Lower lobe of right lung (tissue), 2 donors: ENCODE results near the gene C9orf72. TPM values are rescaled to one million over a fixed set of nuclear protein-coding genes. Genes with fewer than 3 reads are reported as not detected.

ENCODE experiments used
- ATAC-seq, 2 donors: fragments of 200-7000 bp; cut with Tn5 transposase; one replicate each; pipeline ENCODE4 v1.9.1; 2020 to 2022; ENCODE audit warnings: mild to moderate bottlenecking in 2 of 2, moderate library complexity in 2 of 2
- DNase-seq: peaks from one replicate; pipeline ENCODE4 v3.0.0-alpha.2; 2020
- H3K27ac ChIP-seq: fragments of 200-600 bp; one replicate; pipeline ENCODE4 v1.8.0; 2022
- H3K27me3 ChIP-seq: fragments of 200-600 bp; one replicate; pipeline ENCODE4 v1.8.0; 2022; ENCODE audit warnings: low read depth
- H3K36me3 ChIP-seq: fragments of 200-600 bp; one replicate; pipeline ENCODE4 v1.8.0; 2022; ENCODE audit warnings: mild to moderate bottlenecking
- H3K4me1 ChIP-seq: fragments of 200-600 bp; one replicate; pipeline ENCODE4 v1.8.0; 2022
- H3K4me3 ChIP-seq: fragments of 200-600 bp; one replicate; pipeline ENCODE4 v1.8.0; 2022; ENCODE audit warnings: mild to moderate bottlenecking
- H3K9me3 ChIP-seq: fragments of 200-600 bp; one replicate; pipeline ENCODE4 v1.8.0; 2022
- intact Hi-C: fragments of 100-400 bp; cut with DNase I; formaldehyde crosslinking; loops from one replicate; pipeline ENCODE4 v1.11.0; 2022
- total RNA-seq: library from RNA; stranded (reverse); fragmentation: NEBNext Ultra II Directional; extraction: Animal tissue kit (Norgen Biotek cat#: 25700); gene quantifications from one replicate; pipeline ENCODE4 v1.2.1, GENCODE V29; 2021
- TF ChIP-seq, protein P1 (sequence below): fragments of 200-600 bp; IDR thresholded peaks from one replicate; pipeline ENCODE4 v1.8.0; 2022; ENCODE audit warnings: antibody characterized with exemption, mild to moderate bottlenecking
- donor health status: DM: no; HTN: yes; CAD: no; lungs with severe emphysema.

The C9orf72 gene
- total RNA-seq, 1 donor from 2014 or later = 28.9 TPM

GRCh38 chr9:27524236-27524635 is 49.0 kb downstream of the C9orf72 start, which contains the start of gene IFNK:
IFNK (plus strand) TSS chr9:27524290; CDS start chr9:27524337, 47 bp downstream.
- H3K27me3 ChIP-seq = no peaks in the 10 kb centered on the region
- no peak within 1 kb of the TSS for H3K4me3 ChIP-seq
- TF ChIP-seq, protein P1, sequence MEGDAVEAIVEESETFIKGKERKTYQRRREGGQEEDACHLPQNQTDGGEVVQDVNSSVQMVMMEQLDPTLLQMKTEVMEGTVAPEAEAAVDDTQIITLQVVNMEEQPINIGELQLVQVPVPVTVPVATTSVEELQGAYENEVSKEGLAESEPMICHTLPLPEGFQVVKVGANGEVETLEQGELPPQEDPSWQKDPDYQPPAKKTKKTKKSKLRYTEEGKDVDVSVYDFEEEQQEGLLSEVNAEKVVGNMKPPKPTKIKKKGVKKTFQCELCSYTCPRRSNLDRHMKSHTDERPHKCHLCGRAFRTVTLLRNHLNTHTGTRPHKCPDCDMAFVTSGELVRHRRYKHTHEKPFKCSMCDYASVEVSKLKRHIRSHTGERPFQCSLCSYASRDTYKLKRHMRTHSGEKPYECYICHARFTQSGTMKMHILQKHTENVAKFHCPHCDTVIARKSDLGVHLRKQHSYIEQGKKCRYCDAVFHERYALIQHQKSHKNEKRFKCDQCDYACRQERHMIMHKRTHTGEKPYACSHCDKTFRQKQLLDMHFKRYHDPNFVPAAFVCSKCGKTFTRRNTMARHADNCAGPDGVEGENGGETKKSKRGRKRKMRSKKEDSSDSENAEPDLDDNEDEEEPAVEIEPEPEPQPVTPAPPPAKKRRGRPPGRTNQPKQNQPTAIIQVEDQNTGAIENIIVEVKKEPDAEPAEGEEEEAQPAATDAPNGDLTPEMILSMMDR = no peak
- no peak within 1 kb of the TSS for H3K27ac ChIP-seq
- H3K4me1 ChIP-seq = no peaks in the 10 kb centered on the region
- ATAC-seq (no peak), DNase-seq (no peak)
- no peaks in the 10 kb centered on the region for H3K36me3 ChIP-seq
- H3K9me3 ChIP-seq = no peaks in the 10 kb centered on the region
- intact Hi-C loops = no loop called here

- Histone ChIP-seq H3K4me1 (no peaks in the 10 kb centered on the region), H3K9me3 (no peaks in the 10 kb centered on the region), H3K27me3 (no peaks in the 10 kb centered on the region), H3K27ac (no peak overlapping the region), H3K36me3 (no peaks in the 10 kb centered on the region), H3K4me3 (no peak overlapping the region)
- TF ChIP-seq, protein P1 = no peak
- intact Hi-C loops = no loop called here
- no peak for ATAC-seq
- DNase-seq = no peak
These were observed 50.1 kb downstream of the C9orf72 start for GRCh38 chr9:27523141-27523540.

- ATAC-seq = no peak
- Histone ChIP-seq H3K27me3 (no peaks in the 10 kb centered on the region), H3K4me1 (no peaks in the 10 kb centered on the region), H3K9me3 (no peaks in the 10 kb centered on the region), H3K27ac (no peak overlapping the region), H3K36me3 (no peaks in the 10 kb centered on the region), H3K4me3 (no peak overlapping the region)
- TF ChIP-seq, protein P1 = no peak
- intact Hi-C loops = no loop called here
- no peak for DNase-seq
These were observed 52.3 kb downstream of the C9orf72 start for GRCh38 chr9:27520986-27521385.

GRCh38 chr9:27519466-27520465 is 53.5 kb downstream of the C9orf72 start:
- DNase-seq (no peak), ATAC-seq (no peak)
- no peaks in the 10 kb centered on the region for H3K36me3 ChIP-seq
- H3K27me3 ChIP-seq = no peaks in the 10 kb centered on the region
- no peaks in the 10 kb centered on the region for H3K9me3 ChIP-seq
- TF ChIP-seq, protein P1 = no peak
- no peak overlapping the region for H3K27ac ChIP-seq
- intact Hi-C loops = no loop called here
- H3K4me1 ChIP-seq = peaks cover 4% of the 10 kb centered on the region
- H3K4me3 ChIP-seq = no peak overlapping the region

GRCh38 chr9:27518809-27519208 is 54.5 kb downstream of the C9orf72 start:
- DNase-seq = no peak
- no peak overlapping the region for H3K4me3 ChIP-seq
- no peak for ATAC-seq
- intact Hi-C loops = no loop called here
- H3K27me3 ChIP-seq = no peaks in the 10 kb centered on the region
- peaks cover 8% of the 10 kb centered on the region for H3K4me1 ChIP-seq
- no peaks in the 10 kb centered on the region for H3K9me3 ChIP-seq
- no peak overlapping the region for H3K27ac ChIP-seq
- no peaks in the 10 kb centered on the region for H3K36me3 ChIP-seq
- TF ChIP-seq, protein P1 = no peak
